K562 (cell line): ENCODE measurements around the gene SLC6A9. TPM values are rescaled to one million over a fixed set of nuclear protein-coding genes. Genes with fewer than 3 reads are reported as not detected.

Experiments
- ARID2 ChIP-seq: fragments of 450-650 bp; IDR thresholded peaks from 2 replicates; pipeline ENCODE4 v1.6.1; 2017; ENCODE audit warnings: antibody characterized with exemption, mild to moderate bottlenecking
- CBX1 ChIP-seq: sonication (generic); IDR thresholded peaks from 2 replicates; pipeline ENCODE4 v1.6.1; 2016; ENCODE audit warnings: antibody characterized with exemption, low read depth, mild to moderate bottlenecking
- CEBPZ ChIP-seq: fragments of 150-350 bp; IDR thresholded peaks from 2 replicates; pipeline ENCODE4 v1.6.1; 2014; ENCODE audit warnings: low read depth, mild to moderate bottlenecking, low read length, borderline replicate concordance
- CGGBP1 ChIP-seq: fragments of 250-450 bp; sonication (Bioruptor Pico); IDR thresholded peaks from 2 replicates; pipeline ENCODE4 v1.9.0; 2021; ENCODE audit warnings: mild to moderate bottlenecking
- E2F1 ChIP-seq: sonication (generic); formaldehyde crosslinking; IDR thresholded peaks from 2 replicates; pipeline ENCODE4 v1.8.1; 2023; ENCODE audit warnings: mild to moderate bottlenecking, missing genetic modification reagents, moderate library complexity
- ID3 ChIP-seq, 2 experiments: fragments of 250-450 bp in 1 of 2; fragments of 450-650 bp in 1 of 2; sonication (Bioruptor Pico) in 1 of 2; IDR thresholded peaks; 2 replicates each; pipeline versions ENCODE4 v1.6.1 to v1.8.0; 2016 to 2021; ENCODE audit warnings: mild to moderate bottlenecking in 2 of 2, moderate library complexity in 2 of 2, missing compliant biosample characterization in 1 of 2, missing genetic modification characterization in 1 of 2
- NCOA4 ChIP-seq: fragments of 450-650 bp; IDR thresholded peaks from 2 replicates; pipeline ENCODE4 v1.6.1; 2018; ENCODE audit warnings: mild to moderate bottlenecking; ENCODE audit not compliant: partially characterized antibody
- NCOA6 ChIP-seq: fragments of 450-650 bp; IDR thresholded peaks from 2 replicates; pipeline ENCODE4 v1.6.1; 2017; ENCODE audit warnings: mild to moderate bottlenecking
- OTX1 ChIP-seq: fragments of 450-650 bp; formaldehyde crosslinking; IDR thresholded peaks from 2 replicates; pipeline ENCODE4 v1.4.0; 2022; ENCODE audit warnings: mild to moderate bottlenecking
- POLR3G ChIP-seq: IDR thresholded peaks from 2 replicates; pipeline ENCODE4 v1.6.1; 2011; ENCODE audit not compliant: insufficient read length, insufficient replicate concordance; ENCODE audit errors: extremely low read depth
- YBX1 ChIP-seq: fragments of 450-650 bp; IDR thresholded peaks from 2 replicates; pipeline ENCODE4 v1.7.1; 2016; ENCODE audit warnings: mild to moderate bottlenecking
- ZKSCAN8 ChIP-seq: fragments of 200-800 bp; sonication (Bioruptor generic); IDR thresholded peaks from 2 replicates; pipeline ENCODE4 v1.6.1; 2016; ENCODE audit warnings: missing genetic modification characterization, missing compliant biosample characterization
- ZNF165 ChIP-seq: fragments of 250-450 bp; sonication (Bioruptor Pico); IDR thresholded peaks from 2 replicates; pipeline ENCODE4 v1.4.0; 2020; ENCODE audit warnings: borderline replicate concordance
- ZNF57 ChIP-seq: fragments of 450-650 bp; formaldehyde crosslinking; IDR thresholded peaks from 2 replicates; pipeline ENCODE4 v1.4.0; 2020; ENCODE audit warnings: mild to moderate bottlenecking, moderate library complexity
- ZNF785 ChIP-seq: fragments of 250-450 bp; sonication (Bioruptor Pico); IDR thresholded peaks from 2 replicates; pipeline ENCODE4 v1.4.0; 2020; ENCODE audit warnings: mild to moderate bottlenecking
- ZSCAN29 ChIP-seq: fragments of 450-650 bp; IDR thresholded peaks from 2 replicates; pipeline ENCODE4 v1.6.1; 2017
- polyA plus RNA-seq, 8 experiments: library from polyadenylated mRNA; depleted of rRNA in 4 of 8; stranded (reverse) in 5 of 8; unstranded in 3 of 8; fragments of >200 nt; fragmentation: Nextera tagmentation in 2 of 8; fragmentation: Illumina TruSeq in 1 of 8; extraction: Ambion mirVana in 2 of 8; extraction: Trizol in 1 of 8; gene quantifications; 2 replicates each; pipeline versions ENCODE4 v1.2.1 to v1.2.3, GENCODE V29; 2011 to 2014; ENCODE audit warnings: inconsistent platforms in 1 of 8, missing spikeins in 1 of 8
- total RNA-seq, 7 experiments: library from RNA; depleted of rRNA in 6 of 7; stranded (reverse); fragments of >200 nt in 6 of 7; fragmentation: Illumina TruSeq in 2 of 7; extraction: Trizol in 2 of 7; gene quantifications; 2 replicates each; pipeline versions ENCODE4 v1.2.1 to v1.2.3, GENCODE V29; 2011 to 2021; ENCODE audit warnings: low replicate concordance in 1 of 7
- TF ChIP-seq, protein P1 (sequence below): fragments of 450-650 bp; formaldehyde crosslinking; IDR thresholded peaks from 2 replicates; pipeline ENCODE4 v1.4.0; 2020; ENCODE audit warnings: mild to moderate bottlenecking, mixed read lengths
- TF ChIP-seq, protein P2 (sequence below): sonication (generic); formaldehyde crosslinking; IDR thresholded peaks from 2 replicates; pipeline ENCODE4 v1.8.0; 2022; ENCODE audit warnings: mild to moderate bottlenecking, missing genetic modification reagents
- TF ChIP-seq, protein P3 (sequence below), 2 experiments: fragments of 450-650 bp in 1 of 2; sonication (generic) in 1 of 2; formaldehyde crosslinking; conservative IDR thresholded peaks; 2 replicates each; pipeline versions ENCODE4 v1.4.0 to v1.8.1; 2020 to 2022; ENCODE audit warnings: mild to moderate bottlenecking in 1 of 2, missing genetic modification reagents in 1 of 2

The SLC6A9 gene
- total and polyA plus RNA-seq, 9 of the 15 experiments (the other 6 are each of a cell fraction or from before 2014, with no cell fraction given), result 0.17 to 18.7 (median 2.9) TPM

- no peak for TF ChIP-seq E2F1
- no peak for TF ChIP-seq ID3 (CRISPR knock-in tag; IDR thresholded peaks at IDR 0.05)
- TF ChIP-seq ID3 (tag; IDR thresholded peaks at IDR 0.05), result no peak
- TF ChIP-seq, protein P1, sequence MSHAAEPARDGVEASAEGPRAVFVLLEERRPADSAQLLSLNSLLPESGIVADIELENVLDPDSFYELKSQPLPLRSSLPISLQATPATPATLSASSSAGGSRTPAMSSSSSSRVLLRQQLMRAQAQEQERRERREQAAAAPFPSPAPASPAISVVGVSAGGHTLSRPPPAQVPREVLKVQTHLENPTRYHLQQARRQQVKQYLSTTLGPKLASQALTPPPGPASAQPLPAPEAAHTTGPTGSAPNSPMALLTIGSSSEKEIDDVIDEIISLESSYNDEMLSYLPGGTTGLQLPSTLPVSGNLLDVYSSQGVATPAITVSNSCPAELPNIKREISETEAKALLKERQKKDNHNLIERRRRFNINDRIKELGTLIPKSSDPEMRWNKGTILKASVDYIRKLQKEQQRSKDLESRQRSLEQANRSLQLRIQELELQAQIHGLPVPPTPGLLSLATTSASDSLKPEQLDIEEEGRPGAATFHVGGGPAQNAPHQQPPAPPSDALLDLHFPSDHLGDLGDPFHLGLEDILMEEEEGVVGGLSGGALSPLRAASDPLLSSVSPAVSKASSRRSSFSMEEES (CRISPR knock-in tag), result no peak
- no peak for TF ChIP-seq ZNF57
- TF ChIP-seq NCOA6, result no peak
- TF ChIP-seq ZNF165 (CRISPR knock-in tag), result 0 out of 2 replicates have a peak, but pooled peaks have one; percentile 49
- no peak for TF ChIP-seq ZNF785 (CRISPR knock-in tag)
- TF ChIP-seq ZSCAN29, result no peak
- no peak for TF ChIP-seq YBX1
- TF ChIP-seq, protein P2, sequence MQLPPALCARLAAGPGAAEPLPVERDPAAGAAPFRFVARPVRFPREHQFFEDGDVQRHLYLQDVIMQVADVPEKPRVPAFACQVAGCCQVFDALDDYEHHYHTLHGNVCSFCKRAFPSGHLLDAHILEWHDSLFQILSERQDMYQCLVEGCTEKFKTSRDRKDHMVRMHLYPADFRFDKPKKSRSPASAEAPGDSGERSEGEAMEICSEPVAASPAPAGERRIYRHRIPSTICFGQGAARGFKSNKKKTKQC (CRISPR knock-in tag), result 0 out of 2 replicates have a peak, but pooled peaks have one; percentile 50
- no peak for TF ChIP-seq CGGBP1 (CRISPR knock-in tag)
- TF ChIP-seq CEBPZ, result no peak
- TF ChIP-seq, protein P3, sequence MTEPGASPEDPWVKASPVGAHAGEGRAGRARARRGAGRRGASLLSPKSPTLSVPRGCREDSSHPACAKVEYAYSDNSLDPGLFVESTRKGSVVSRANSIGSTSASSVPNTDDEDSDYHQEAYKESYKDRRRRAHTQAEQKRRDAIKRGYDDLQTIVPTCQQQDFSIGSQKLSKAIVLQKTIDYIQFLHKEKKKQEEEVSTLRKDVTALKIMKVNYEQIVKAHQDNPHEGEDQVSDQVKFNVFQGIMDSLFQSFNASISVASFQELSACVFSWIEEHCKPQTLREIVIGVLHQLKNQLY (CRISPR knock-in tag; conservative IDR thresholded peaks at IDR 0.05), result 0 out of 4 replicates have a peak, but pooled peaks of 1 of the 2 experiments have one; percentile 29
- TF ChIP-seq ZKSCAN8 (CRISPR knock-in tag), result no peak
- TF ChIP-seq ARID2, result peak; percentile 71; the same call in 1 of the 2 replicates
- no peak for TF ChIP-seq OTX1 (CRISPR knock-in tag)
- no peak for TF ChIP-seq CBX1
- no peak for TF ChIP-seq NCOA4
- TF ChIP-seq POLR3G, result no peak
Measured at GRCh38 chr1:44036409-44037139, 5.3 kb upstream of the SLC6A9 start (continued).
